Transverse colon (tissue), 3 donors: ENCODE results near the gene PDSS2.

Experiments
- POLR2A ChIP-seq: fragments of 450-650 bp; IDR thresholded peaks from one replicate; pipeline ENCODE4 v1.6.1; 2016; ENCODE audit warnings: antibody characterized with exemption, mild to moderate bottlenecking, moderate library complexity
- TF ChIP-seq, protein P1 (sequence below), 5 experiments: fragments of 200-600 bp in 3 of 5; fragments of 450-650 bp in 2 of 5; sonication (generic) in 3 of 5; IDR thresholded peaks; 1 replicate in 2 of 5; 2 replicates in 3 of 5; pipeline ENCODE4 v1.5.1; 2016 to 2017; ENCODE audit warnings: antibody characterized with exemption in 5 of 5, inconsistent platforms in 3 of 5, mild to moderate bottlenecking in 2 of 5, moderate library complexity in 1 of 5

DNA sequence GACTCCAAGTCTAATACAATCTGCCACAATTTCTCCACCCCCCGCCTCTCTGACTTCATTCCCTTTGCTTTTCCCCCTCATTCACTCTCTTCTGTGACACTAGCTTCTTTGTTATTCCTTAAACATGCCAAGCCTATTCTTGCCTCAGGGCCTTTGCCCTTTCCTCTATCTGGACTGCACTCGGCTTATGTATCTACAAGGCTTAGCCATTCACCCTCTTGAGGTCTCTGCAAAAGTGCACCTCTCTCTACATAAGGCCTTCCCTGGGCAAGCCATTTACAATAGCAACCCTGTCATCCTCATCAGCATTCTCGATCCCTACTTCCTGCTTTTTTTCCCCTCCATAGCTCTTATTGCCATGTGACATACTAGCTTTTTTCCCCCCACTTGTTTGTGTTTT, 168.9 kb downstream of the PDSS2 start:
- TF ChIP-seq, protein P1, sequence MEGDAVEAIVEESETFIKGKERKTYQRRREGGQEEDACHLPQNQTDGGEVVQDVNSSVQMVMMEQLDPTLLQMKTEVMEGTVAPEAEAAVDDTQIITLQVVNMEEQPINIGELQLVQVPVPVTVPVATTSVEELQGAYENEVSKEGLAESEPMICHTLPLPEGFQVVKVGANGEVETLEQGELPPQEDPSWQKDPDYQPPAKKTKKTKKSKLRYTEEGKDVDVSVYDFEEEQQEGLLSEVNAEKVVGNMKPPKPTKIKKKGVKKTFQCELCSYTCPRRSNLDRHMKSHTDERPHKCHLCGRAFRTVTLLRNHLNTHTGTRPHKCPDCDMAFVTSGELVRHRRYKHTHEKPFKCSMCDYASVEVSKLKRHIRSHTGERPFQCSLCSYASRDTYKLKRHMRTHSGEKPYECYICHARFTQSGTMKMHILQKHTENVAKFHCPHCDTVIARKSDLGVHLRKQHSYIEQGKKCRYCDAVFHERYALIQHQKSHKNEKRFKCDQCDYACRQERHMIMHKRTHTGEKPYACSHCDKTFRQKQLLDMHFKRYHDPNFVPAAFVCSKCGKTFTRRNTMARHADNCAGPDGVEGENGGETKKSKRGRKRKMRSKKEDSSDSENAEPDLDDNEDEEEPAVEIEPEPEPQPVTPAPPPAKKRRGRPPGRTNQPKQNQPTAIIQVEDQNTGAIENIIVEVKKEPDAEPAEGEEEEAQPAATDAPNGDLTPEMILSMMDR (IDR thresholded peaks at IDR 0.05) = no peak
- TF ChIP-seq POLR2A = no peak
